ENCODE results near the gene COL6A2. TPM values are rescaled to one million over a fixed set of nuclear protein-coding genes. Genes with fewer than 3 reads are reported as not detected.

COL6A2 gene
- total RNA-seq, 2 donors from 2014 or later, result 198 to 474 TPM

DNA sequence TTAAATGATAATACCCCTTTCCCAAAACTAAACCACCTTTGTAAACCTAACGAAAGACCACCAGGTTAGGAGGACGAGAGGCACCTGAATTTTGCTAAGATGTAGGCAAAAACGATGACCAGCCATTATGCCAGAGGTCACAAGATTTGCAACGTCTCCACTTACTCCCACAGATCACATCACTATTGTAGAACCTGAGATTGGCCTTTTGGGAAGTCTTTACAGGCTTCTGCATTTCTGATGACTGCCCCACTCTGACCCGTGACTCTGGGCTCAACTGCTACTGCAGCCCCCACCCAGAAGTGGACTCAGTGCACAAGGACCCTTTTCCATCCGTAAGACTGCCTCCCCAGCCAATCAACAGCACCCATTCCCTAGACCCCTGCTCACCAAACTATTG, 36.4 kb upstream of the COL6A2 start:
- TF ChIP-seq POLR2AphosphoS5 (IDR thresholded peaks at IDR 0.05) (no peak), POLR2A (IDR thresholded peaks at IDR 0.05) (no peak)
- TF ChIP-seq, protein P1, sequence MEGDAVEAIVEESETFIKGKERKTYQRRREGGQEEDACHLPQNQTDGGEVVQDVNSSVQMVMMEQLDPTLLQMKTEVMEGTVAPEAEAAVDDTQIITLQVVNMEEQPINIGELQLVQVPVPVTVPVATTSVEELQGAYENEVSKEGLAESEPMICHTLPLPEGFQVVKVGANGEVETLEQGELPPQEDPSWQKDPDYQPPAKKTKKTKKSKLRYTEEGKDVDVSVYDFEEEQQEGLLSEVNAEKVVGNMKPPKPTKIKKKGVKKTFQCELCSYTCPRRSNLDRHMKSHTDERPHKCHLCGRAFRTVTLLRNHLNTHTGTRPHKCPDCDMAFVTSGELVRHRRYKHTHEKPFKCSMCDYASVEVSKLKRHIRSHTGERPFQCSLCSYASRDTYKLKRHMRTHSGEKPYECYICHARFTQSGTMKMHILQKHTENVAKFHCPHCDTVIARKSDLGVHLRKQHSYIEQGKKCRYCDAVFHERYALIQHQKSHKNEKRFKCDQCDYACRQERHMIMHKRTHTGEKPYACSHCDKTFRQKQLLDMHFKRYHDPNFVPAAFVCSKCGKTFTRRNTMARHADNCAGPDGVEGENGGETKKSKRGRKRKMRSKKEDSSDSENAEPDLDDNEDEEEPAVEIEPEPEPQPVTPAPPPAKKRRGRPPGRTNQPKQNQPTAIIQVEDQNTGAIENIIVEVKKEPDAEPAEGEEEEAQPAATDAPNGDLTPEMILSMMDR (IDR thresholded peaks at IDR 0.05), result no peak
- 78% methylated on average over 6 of the region's 6 CpGs for WGBS
- H3K27ac ChIP-seq, result peak overlapping the region; percentile 68 to 78
- H3K36me3 ChIP-seq, result no peaks in the 10 kb centered on the region
- intact Hi-C loops (cut with DNase I), result no loop called here
- no peak for DNase-seq (ENCODE audit: low spot score)
- H3K4me1 ChIP-seq (replicated peaks), result peaks cover 3% of the 10 kb centered on the region
- H3K4me3 ChIP-seq, result no peak overlapping the region
- H3K9me3 ChIP-seq, result no peaks in the 10 kb centered on the region
- H3K27me3 ChIP-seq (replicated peaks; ENCODE audit: insufficient read depth), result peaks cover under 1% of the 10 kb centered on the region

DNA sequence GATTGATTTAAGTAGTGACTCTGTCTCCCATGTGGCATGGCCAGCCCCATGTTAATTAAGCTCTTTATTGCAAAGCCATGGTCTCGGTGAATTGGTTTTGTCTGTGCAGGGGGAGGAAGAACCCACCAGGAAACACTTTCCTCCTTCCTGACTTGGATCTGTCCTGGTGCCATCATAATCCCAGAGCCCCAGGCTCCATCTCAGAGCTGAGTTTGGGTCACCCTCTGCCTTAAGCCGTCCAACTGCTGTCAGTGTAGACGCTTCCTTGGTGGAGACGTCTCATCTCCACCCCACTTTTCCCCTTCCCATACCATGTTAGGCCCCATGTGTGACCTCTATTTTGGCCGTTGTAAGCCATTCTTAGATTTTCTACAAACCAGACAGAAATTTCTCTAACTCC, 36.0 kb upstream of the COL6A2 start:
- intact Hi-C loops (cut with DNase I), result no loop called here
- Histone ChIP-seq H3K27ac (peak overlapping the region in 1 of 2 donors; percentile 68), H3K4me3 (no peak overlapping the region), H3K4me1 (replicated peaks) (peaks cover 3% of the 10 kb centered on the region), H3K36me3 (no peaks in the 10 kb centered on the region), H3K9me3 (no peaks in the 10 kb centered on the region), H3K27me3 (replicated peaks; ENCODE audit: insufficient read depth) (peaks cover 4% of the 10 kb centered on the region)
- DNase-seq (ENCODE audit: low spot score), result no peak
- 95% methylated on average over 5 of the region's 5 CpGs for WGBS
- TF ChIP-seq POLR2A (IDR thresholded peaks at IDR 0.05), result no peak

DNA sequence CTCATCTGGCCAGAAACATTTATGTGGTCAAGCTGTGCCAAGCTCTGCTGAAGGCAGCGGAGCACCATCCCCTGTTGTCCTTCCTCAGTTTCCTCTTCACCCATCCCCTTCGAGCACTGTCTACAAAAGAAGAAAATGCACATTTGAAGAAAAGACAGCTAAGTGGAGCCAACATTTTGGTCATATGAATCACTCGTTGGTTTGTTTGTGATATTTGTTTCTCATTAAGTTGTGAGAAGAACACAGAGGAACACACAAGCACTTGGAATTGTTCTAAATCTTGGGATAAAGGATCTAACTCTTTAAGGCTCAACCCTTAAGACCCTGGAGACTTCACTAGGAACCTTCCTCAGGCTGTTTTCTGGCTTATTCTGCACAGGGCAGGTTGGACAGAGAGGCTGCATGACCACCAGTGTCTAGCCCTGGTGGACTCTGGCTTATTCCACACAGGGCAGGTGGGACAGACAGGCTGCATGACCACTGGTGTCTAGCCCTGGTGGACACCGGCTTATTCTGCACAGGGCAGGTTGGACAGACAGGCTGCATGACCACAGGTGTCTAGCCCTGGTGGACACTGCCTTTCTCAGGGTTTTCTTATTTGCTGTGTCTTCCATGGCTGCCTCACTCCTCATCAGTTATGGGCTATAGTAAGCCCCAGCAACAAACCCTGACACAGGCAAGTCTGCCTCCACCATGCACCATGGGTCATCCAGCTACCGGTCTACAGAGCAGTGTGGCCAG, 35.3 kb upstream of the COL6A2 start:
- intact Hi-C loops (cut with DNase I), result no loop called here
- no peak overlapping the region for H3K4me3 ChIP-seq
- no peak for TF ChIP-seq POLR2A (IDR thresholded peaks at IDR 0.05)
- no peak for TF ChIP-seq POLR2AphosphoS5 (IDR thresholded peaks at IDR 0.05)
- TF ChIP-seq, protein P1 (IDR thresholded peaks at IDR 0.05), result no peak
- H3K9me3 ChIP-seq, result no peaks in the 10 kb centered on the region
- no peak for DNase-seq (ENCODE audit: low spot score)
- H3K27ac ChIP-seq, result peak overlapping the region; percentile 30 to 68
- H3K27me3 ChIP-seq (replicated peaks; ENCODE audit: insufficient read depth), result peaks cover 4% of the 10 kb centered on the region
- peaks cover 3% of the 10 kb centered on the region for H3K4me1 ChIP-seq (replicated peaks)
- 84% methylated on average over 5 of the region's 5 CpGs for WGBS
- H3K36me3 ChIP-seq, result no peaks in the 10 kb centered on the region

DNA sequence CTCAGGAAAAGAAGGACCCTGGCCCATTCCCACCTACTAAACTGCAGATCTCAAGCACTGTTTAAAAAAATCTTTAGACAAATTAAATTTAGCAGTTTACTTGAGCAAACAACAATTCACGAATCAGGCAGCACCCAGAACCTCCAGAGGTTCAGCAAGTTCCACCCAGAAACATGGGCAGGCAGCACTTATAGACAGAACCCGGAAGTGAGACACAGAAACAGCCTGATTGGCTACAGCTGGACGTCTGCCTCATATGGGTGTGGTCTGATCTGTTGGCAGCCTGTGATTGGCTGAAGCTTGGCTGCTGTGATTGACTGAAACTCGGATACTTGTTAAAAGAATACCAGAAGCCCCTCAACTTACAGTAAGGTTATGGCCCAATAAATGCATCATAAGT, 34.7 kb upstream of the COL6A2 start:
- intact Hi-C loops (cut with DNase I), result no loop called here
- DNase-seq (ENCODE audit: low spot score), result no peak
- Histone ChIP-seq H3K27ac (peak overlapping the region; percentile 30 to 68), H3K27me3 (replicated peaks; ENCODE audit: insufficient read depth) (peaks cover 4% of the 10 kb centered on the region), H3K4me1 (replicated peaks) (peaks cover 3% of the 10 kb centered on the region), H3K9me3 (no peaks in the 10 kb centered on the region), H3K4me3 (no peak overlapping the region), H3K36me3 (no peaks in the 10 kb centered on the region)
- 76% methylated on average over 4 of the region's 4 CpGs for WGBS
- TF ChIP-seq, protein P1 (IDR thresholded peaks at IDR 0.05), result no peak
- TF ChIP-seq POLR2AphosphoS5 (IDR thresholded peaks at IDR 0.05) (no peak), POLR2A (IDR thresholded peaks at IDR 0.05) (no peak)

DNA sequence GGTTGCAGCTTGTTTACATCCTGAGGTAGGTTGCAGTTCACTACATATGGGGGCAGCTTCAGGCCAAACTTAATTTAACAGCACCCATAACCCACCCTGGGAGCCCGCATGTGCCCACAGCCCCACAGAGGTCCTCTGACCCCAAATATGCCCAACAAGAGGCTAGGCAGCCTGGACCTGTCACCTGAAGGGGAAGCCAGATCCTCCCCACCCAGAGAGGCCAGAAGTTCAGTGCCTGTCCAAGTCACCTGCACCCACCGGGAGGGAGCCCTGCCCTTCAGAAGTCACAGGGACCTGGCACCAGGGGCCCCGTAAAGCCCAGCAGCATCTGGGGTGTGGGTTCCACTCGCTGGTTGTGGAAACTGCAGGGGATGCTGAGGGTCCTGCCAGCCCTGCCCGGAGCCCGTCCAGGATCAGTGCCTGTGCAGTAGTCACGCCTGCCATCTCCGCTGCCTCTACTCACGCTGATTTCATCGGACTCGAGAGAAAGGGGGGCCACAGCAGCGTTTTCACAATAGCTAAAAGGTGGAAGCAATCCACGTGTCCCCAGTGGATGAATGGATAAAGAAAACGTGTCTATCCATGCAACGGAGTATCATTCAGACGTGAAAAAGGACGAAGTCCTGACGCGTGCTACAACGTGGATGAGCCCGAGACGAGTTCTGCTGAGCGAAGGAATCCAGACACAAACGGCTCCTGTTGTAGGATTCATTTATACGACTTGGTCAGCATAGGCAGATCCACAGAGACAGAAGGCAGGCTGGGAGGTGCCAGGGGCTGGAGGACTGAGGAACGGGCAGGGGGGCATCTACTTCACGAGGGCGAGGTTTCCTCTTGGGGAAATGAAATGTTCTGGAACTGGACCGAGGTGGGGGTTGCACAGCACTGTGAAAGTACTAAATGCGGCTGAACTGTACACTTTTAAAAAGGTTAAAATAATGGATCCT, 33.9 kb upstream of the COL6A2 start:
- peaks cover 4% of the 10 kb centered on the region for H3K27me3 ChIP-seq (replicated peaks; ENCODE audit: insufficient read depth)
- H3K4me3 ChIP-seq, result no peak overlapping the region
- WGBS, result 87% methylated on average over 30 of the region's 30 CpGs
- H3K9me3 ChIP-seq, result no peaks in the 10 kb centered on the region
- TF ChIP-seq, protein P1 (IDR thresholded peaks at IDR 0.05), result no peak
- no peak for TF ChIP-seq POLR2A (IDR thresholded peaks at IDR 0.05)
- no peak for TF ChIP-seq POLR2AphosphoS5 (IDR thresholded peaks at IDR 0.05)
- H3K27ac ChIP-seq, result no peak overlapping the region
- intact Hi-C loops (cut with DNase I), result no loop called here
- no peak for DNase-seq (ENCODE audit: low spot score)
- peaks cover 3% of the 10 kb centered on the region for H3K4me1 ChIP-seq (replicated peaks)
- no peaks in the 10 kb centered on the region for H3K36me3 ChIP-seq

Measured in prostate gland (tissue), 2 donors.